Smooth muscle cell (in vitro differentiated cells): Measurements from ENCODE around the gene TMOD1. TPM values are rescaled to one million over a fixed set of nuclear protein-coding genes. Genes with fewer than 3 reads are reported as not detected.

Source experiments
- DNase-seq: peaks from one replicate; lab custom pipeline; 2025; ENCODE audit not compliant: unreplicated experiment; lab: John Stamatoyannopoulos, UW
- H2AFZ ChIP-seq: fragments of 200-600 bp; sonication (generic); 2 replicates; pipeline ENCODE4 v1.6.0; 2016; ENCODE audit warnings: antibody characterized with exemption, low read depth, mild to moderate bottlenecking
- H3F3A ChIP-seq: fragments of 200-600 bp; sonication (generic); 2 replicates; pipeline ENCODE4 v1.6.0; 2017; ENCODE audit warnings: antibody characterized with exemption, low read depth
- H3K27ac ChIP-seq: fragments of 200-600 bp; sonication (generic); 2 replicates; pipeline ENCODE4 v1.5.1; 2016; ENCODE audit warnings: low read depth, mild to moderate bottlenecking
- H3K27me3 ChIP-seq: fragments of 200-600 bp; sonication (generic); 2 replicates; pipeline ENCODE4 v1.6.1; 2016; ENCODE audit warnings: low read depth, mild to moderate bottlenecking
- H3K36me3 ChIP-seq: fragments of 200-600 bp; sonication (generic); 2 replicates; pipeline ENCODE4 v1.5.1; 2016; ENCODE audit warnings: low read depth
- H3K4me1 ChIP-seq: fragments of 200-600 bp; sonication (generic); 2 replicates; pipeline ENCODE4 v1.5.1; 2016; ENCODE audit warnings: low read depth
- H3K4me2 ChIP-seq: fragments of 200-600 bp; sonication (generic); 2 replicates; pipeline ENCODE4 v1.6.0; 2016; ENCODE audit warnings: mild to moderate bottlenecking
- H3K4me3 ChIP-seq: fragments of 200-600 bp; sonication (generic); 2 replicates; pipeline ENCODE4 v1.5.1; 2016; ENCODE audit warnings: mild to moderate bottlenecking
- H3K79me2 ChIP-seq: fragments of 200-600 bp; sonication (generic); 2 replicates; pipeline ENCODE4 v1.6.0; 2016; ENCODE audit warnings: low read depth, mild to moderate bottlenecking
- H3K9ac ChIP-seq: fragments of 200-600 bp; sonication (generic); 2 replicates; pipeline ENCODE4 v1.6.0; 2016; ENCODE audit warnings: low read depth
- H3K9me3 ChIP-seq: fragments of 200-600 bp; sonication (generic); replicated peaks from 2 replicates; pipeline ENCODE4 v1.5.1; 2016; ENCODE audit warnings: low read depth
- H4K20me1 ChIP-seq: fragments of 200-600 bp; sonication (generic); 2 replicates; pipeline ENCODE4 v1.6.0; 2016; ENCODE audit warnings: low read depth
- CTCF ChIP-seq: fragments of 200-600 bp; sonication (generic); IDR thresholded peaks from 2 replicates; pipeline ENCODE4 v1.5.1; 2017; ENCODE audit warnings: borderline replicate concordance, mild to moderate bottlenecking, antibody characterized with exemption; ENCODE audit not compliant: insufficient read depth, poor library complexity, severe bottlenecking
- WGBS: methylation state at CpG from one replicate; pipeline ENCODE4 v1.1.7; 2016; ENCODE audit warnings: low lambda C conversion rate; 5-methylcytosine and 5-hydroxymethylcytosine counted together
- polyA plus RNA-seq: library from polyadenylated mRNA; unstranded; fragments of >200 nt; fragmentation: Nextera tagmentation; extraction: Ambion mirVana; gene quantifications from 2 replicates; pipeline ENCODE4 v1.2.1, GENCODE V29; 2016
- total RNA-seq: library from RNA; depleted of rRNA; stranded (reverse); fragments of >200 nt; gene quantifications from 2 replicates; pipeline ENCODE4 v1.2.3, GENCODE V29; 2014

The TMOD1 gene
- total and polyA plus RNA-seq, 2 experiments from 2014 or later: 0.18 to 0.19 TPM

DNA sequence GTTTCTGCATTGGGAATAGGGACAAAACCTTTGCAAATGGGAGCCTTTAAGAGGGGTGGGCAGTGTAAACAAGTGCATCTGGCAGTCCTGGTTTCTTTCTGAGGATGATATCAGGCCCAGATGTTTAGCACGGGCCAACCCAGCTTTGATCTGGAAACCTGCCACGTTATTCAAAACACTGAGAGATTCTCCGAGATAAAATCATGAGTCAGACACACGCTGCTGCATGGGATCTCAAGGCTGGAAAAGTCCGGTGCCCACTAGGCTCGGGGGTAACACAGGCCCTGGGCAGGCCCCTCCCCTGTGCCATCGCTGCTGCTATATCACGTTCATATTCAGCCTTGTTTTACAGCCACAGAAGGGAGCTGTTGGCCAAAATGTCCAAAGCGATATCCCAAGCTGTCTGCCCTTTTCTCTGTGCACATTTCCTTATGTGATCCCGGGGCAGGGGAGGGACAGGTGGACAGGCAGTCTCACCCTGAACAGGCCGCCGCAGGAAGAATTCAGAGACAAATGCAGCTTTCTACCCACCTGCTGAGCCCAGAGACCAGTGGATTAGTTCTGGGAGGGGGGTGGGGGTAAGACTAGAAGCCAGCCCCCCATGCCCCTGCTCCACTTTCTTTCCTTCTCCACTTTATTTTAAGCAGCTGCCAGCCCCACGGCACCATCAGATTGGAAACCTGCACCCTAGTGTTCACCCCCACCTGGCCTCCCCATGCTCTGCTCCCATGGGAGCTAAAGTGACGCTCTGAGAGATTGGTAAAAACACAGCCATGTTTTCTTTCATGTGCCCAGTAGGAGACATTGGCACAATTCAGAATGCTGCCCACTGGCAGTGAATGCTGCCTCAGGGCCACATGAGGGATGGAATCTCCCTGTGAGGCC lies 63.1 kb downstream of the TMOD1 start:
- Histone ChIP-seq H2AFZ (no peak overlapping the region), H4K20me1 (no peaks in the 10 kb centered on the region), H3K4me2 (no peak overlapping the region), H3K27ac (no peak overlapping the region), H3K9me3 (no peaks in the 10 kb centered on the region), H3K79me2 (no peaks in the 10 kb centered on the region), H3K4me3 (no peak overlapping the region), H3F3A (no peaks in the 10 kb centered on the region), H3K36me3 (no peaks in the 10 kb centered on the region), H3K27me3 (no peaks in the 10 kb centered on the region), H3K9ac (no peak overlapping the region), H3K4me1 (peaks cover 10% of the 10 kb centered on the region)
- no peak for TF ChIP-seq CTCF
- whole genome bisulfite sequencing: 67% methylated on average over 14 of the region's 14 CpGs
- no peak for DNase-seq

DNA sequence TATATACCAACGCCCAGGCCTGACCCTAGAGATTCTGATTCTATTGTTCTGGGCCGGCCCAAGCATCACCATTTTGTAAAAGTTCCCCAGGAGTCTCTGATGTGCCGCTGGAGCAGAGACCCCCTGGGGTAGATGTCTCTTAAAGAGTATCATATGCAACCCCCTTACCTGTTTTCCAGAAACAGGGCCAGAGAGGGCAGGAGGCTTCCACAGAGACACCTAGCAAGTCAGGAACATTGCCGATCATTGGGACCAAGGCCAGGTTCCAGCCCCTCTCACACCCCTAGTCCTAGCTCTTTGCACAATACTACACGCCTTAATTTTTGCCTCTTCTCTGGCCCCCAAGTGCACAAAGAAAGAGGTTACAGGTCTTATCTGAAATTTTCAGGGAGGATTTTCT lies 63.8 kb downstream of the TMOD1 start:
- no peak for DNase-seq
- TF ChIP-seq CTCF: no peak
- no peaks in the 10 kb centered on the region for H3K36me3 ChIP-seq
- no peak overlapping the region for H3K4me2 ChIP-seq
- no peaks in the 10 kb centered on the region for H3K27me3 ChIP-seq
- peaks cover 10% of the 10 kb centered on the region for H3K4me1 ChIP-seq
- no peaks in the 10 kb centered on the region for H3K79me2 ChIP-seq
- H4K20me1 ChIP-seq: no peaks in the 10 kb centered on the region
- no peak overlapping the region for H3K9ac ChIP-seq
- H3K4me3 ChIP-seq: no peak overlapping the region
- no peak overlapping the region for H2AFZ ChIP-seq
- no peaks in the 10 kb centered on the region for H3F3A ChIP-seq
- WGBS: 90% methylated on average over 5 of the region's 5 CpGs
- H3K9me3 ChIP-seq: no peaks in the 10 kb centered on the region
- no peak overlapping the region for H3K27ac ChIP-seq

- Histone ChIP-seq H3F3A (no peaks in the 10 kb centered on the region), H3K27me3 (no peaks in the 10 kb centered on the region), H3K27ac (no peak overlapping the region), H3K9ac (no peak overlapping the region), H3K4me2 (no peak overlapping the region), H3K36me3 (no peaks in the 10 kb centered on the region), H3K4me3 (no peak overlapping the region), H3K4me1 (peaks cover 10% of the 10 kb centered on the region), H4K20me1 (no peaks in the 10 kb centered on the region), H3K79me2 (no peaks in the 10 kb centered on the region), H2AFZ (no peak overlapping the region), H3K9me3 (no peaks in the 10 kb centered on the region)
- DNase-seq: no peak
- 94% methylated on average over 9 of the region's 9 CpGs for WGBS
- no peak for TF ChIP-seq CTCF
Observed at GRCh38 chr9:97567182-97567893, 65.9 kb downstream of the TMOD1 start.
